Stimulated activated naive CD8-positive, alpha-beta T cell treated with anti-CD3 and anti-CD28 coated beads, Interleukin-15, Interleukin-2, amounts not matched to agents 100 U/mL and 50 U/mL, for 24 hours (primary cell): Measurements from ENCODE around the gene WNT5B.

Experiments used
- ATAC-seq: fragments of 150-1000 bp; cut with Tn5 transposase; one replicate; pipeline ENCODE4 v1.10.0; 2021
- DNase-seq: peaks from one replicate; pipeline ENCODE4 v3.0.0; 2021

WNT5B gene

GRCh38 chr12:1651946-1652345, 22.9 kb downstream of the WNT5B start:
- DNase-seq: no peak
- no peak for ATAC-seq

GRCh38 chr12:1655225-1655788, 26.3 kb downstream of the WNT5B start:
- DNase-seq (no peak), ATAC-seq (no peak)

GRCh38 chr12:1656902-1657301, 27.9 kb downstream of the WNT5B start:
- ATAC-seq (no peak), DNase-seq (no peak)

- DNase-seq (no peak), ATAC-seq (no peak)
These were observed 28.7 kb downstream of the WNT5B start for GRCh38 chr12:1657688-1658087.

- ATAC-seq (no peak), DNase-seq (peak; percentile 34)
These were observed 31.5 kb downstream of the WNT5B start for GRCh38 chr12:1660304-1661187.

- peak; percentile 95 for ATAC-seq
- DNase-seq: peak; percentile 88
These were observed 32.7 kb downstream of the WNT5B start for GRCh38 chr12:1661553-1662335.

- DNase-seq (no peak), ATAC-seq (no peak)
These were observed 33.9 kb downstream of the WNT5B start for GRCh38 chr12:1662761-1663439.

GRCh38 chr12:1663440-1664132, 34.6 kb downstream of the WNT5B start:
- DNase-seq: no peak

GRCh38 chr12:1665366-1665765, 36.3 kb downstream of the WNT5B start:
- no peak for DNase-seq
- ATAC-seq: no peak

More at GRCh38 chr12:1663440-1664132, 34.6 kb downstream of the WNT5B start:
- ATAC-seq: no peak

GRCh38 chr12:1666215-1666614, 37.2 kb downstream of the WNT5B start:
- DNase-seq: no peak

GRCh38 chr12:1666685-1667162, 37.7 kb downstream of the WNT5B start:
- no peak for DNase-seq
- ATAC-seq: no peak

More at GRCh38 chr12:1666215-1666614, 37.2 kb downstream of the WNT5B start:
- no peak for ATAC-seq

GRCh38 chr12:1668833-1669543, 40.0 kb downstream of the WNT5B start:
- no peak for DNase-seq

GRCh38 chr12:1670358-1671268, 41.6 kb downstream of the WNT5B start:
- no peak for ATAC-seq
- no peak for DNase-seq

More at GRCh38 chr12:1668833-1669543, 40.0 kb downstream of the WNT5B start:
- ATAC-seq: peak; percentile 50

GRCh38 chr12:1676043-1676442, 47.0 kb downstream of the WNT5B start:
- DNase-seq (no peak), ATAC-seq (no peak)

GRCh38 chr12:1680804-1681492, 51.9 kb downstream of the WNT5B start:
- ATAC-seq: no peak
- DNase-seq: no peak

- DNase-seq: no peak
- no peak for ATAC-seq
These were observed 52.4 kb downstream of the WNT5B start for GRCh38 chr12:1681493-1681807.

GRCh38 chr12:1688086-1688710, 59.2 kb downstream of the WNT5B start:
- ATAC-seq: no peak
- no peak for DNase-seq

- peak; percentile 99 for ATAC-seq
- peak; percentile 94 for DNase-seq
These were observed 61.6 kb downstream of the WNT5B start, which contains the start of gene ADIPOR2 for GRCh38 chr12:1690578-1691122. Gene ADIPOR2, plus strand, starts transcription at chr12:1691070. Its CDS starts 63,274 bp downstream, at chr12:1754344.
